Neural progenitor cell (in vitro differentiated cells): ENCODE measurements around the gene GNB1.

Experiments used
- CTCF ChIP-seq: fragments of 200-600 bp; sonication (generic); IDR thresholded peaks from 2 replicates; pipeline ENCODE4 v1.5.1; 2017; ENCODE audit warnings: antibody characterized with exemption, mild to moderate bottlenecking
- EZH2 ChIP-seq: fragments of 200-600 bp; sonication (generic); IDR thresholded peaks from 2 replicates; pipeline ENCODE4 v1.6.1; 2017; ENCODE audit warnings: antibody characterized with exemption, mild to moderate bottlenecking, moderate library complexity
- EZH2phosphoT487 ChIP-seq: fragments of 200-600 bp; sonication (generic); IDR thresholded peaks from 2 replicates; pipeline ENCODE4 v1.6.1; 2017; ENCODE audit warnings: antibody characterized with exemption

- TF ChIP-seq CTCF (no peak), EZH2 (no peak), EZH2phosphoT487 (no peak)
These were observed 32.3 kb upstream of the GNB1 start for GRCh38 chr1:1922956-1923833.
